Uterus (tissue), 2 donors: ENCODE measurements around the gene AIG1.

Source experiments
- CTCF ChIP-seq, 4 experiments: fragments of 200-600 bp in 2 of 4; fragments of 450-650 bp in 2 of 4; sonication (generic) in 2 of 4; IDR thresholded peaks; one replicate each; pipeline ENCODE4 v1.5.1; 2016 to 2019; ENCODE audit warnings: antibody characterized with exemption in 4 of 4, mild to moderate bottlenecking in 2 of 4, moderate library complexity in 1 of 4
- POLR2A ChIP-seq, 2 donors: fragments of 450-650 bp; IDR thresholded peaks; one replicate each; pipeline ENCODE4 v1.6.1; 2016; ENCODE audit warnings: antibody characterized with exemption in 2 of 2, mild to moderate bottlenecking in 1 of 2, moderate library complexity in 1 of 2

DNA sequence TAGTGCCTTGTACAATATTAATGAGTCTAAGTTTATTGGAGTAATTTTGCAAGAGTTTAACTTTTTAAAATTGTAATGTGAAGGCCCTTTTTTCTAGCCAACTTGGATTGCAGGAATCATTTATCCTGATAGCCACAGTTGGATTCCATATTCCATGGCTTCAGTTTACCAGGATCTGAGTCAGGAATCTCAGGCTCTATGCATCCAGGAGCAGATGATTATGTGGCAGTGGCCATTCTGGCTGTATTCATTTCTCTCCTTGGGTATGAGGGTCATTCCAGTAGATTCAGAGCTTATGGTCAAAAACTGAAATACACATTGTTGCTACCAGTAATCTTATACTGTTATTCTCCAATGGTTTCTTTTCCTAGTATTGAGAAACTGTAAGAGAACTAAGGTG, 2.9 kb downstream of the AIG1 start:
- TF ChIP-seq CTCF (IDR thresholded peaks at IDR 0.05) = no peak
- TF ChIP-seq POLR2A (IDR thresholded peaks at IDR 0.05) = no peak
